K562 (cell line): ENCODE data around the gene ZNF750. TPM values are rescaled to one million over a fixed set of nuclear protein-coding genes. Genes with fewer than 3 reads are reported as not detected.
A peak's percentile ranks its signal among the peaks of the same experiment; 100 is the strongest.

ENCODE experiments used
- AFF1 ChIP-seq, 2 experiments: fragments of 450-650 bp; IDR thresholded peaks; 2 replicates each; pipeline ENCODE4 v1.6.1; 2018; ENCODE audit warnings: mild to moderate bottlenecking in 2 of 2, low read depth in 1 of 2; ENCODE audit not compliant: partially characterized antibody in 2 of 2
- E4F1 ChIP-seq: fragments of 250-450 bp; sonication (Bioruptor Pico); IDR thresholded peaks from 2 replicates; pipeline ENCODE4 v1.5.0; 2021; ENCODE audit warnings: mild to moderate bottlenecking, borderline replicate concordance
- FOXJ3 ChIP-seq: sonication (generic); formaldehyde crosslinking; IDR thresholded peaks from 2 replicates; pipeline ENCODE4 v1.4.0; 2020; ENCODE audit warnings: mild to moderate bottlenecking, missing genetic modification reagents
- HBP1 ChIP-seq: fragments of 450-650 bp; formaldehyde crosslinking; IDR thresholded peaks from 2 replicates; pipeline ENCODE4 v1.4.0; 2022; ENCODE audit warnings: missing genetic modification characterization
- HDGF ChIP-seq: fragments of 450-650 bp; IDR thresholded peaks from 2 replicates; pipeline ENCODE4 v1.6.1; 2016
- HMG20B ChIP-seq: fragments of 250-450 bp; sonication (Bioruptor Pico); IDR thresholded peaks from 2 replicates; pipeline ENCODE4 v1.5.0; 2021; ENCODE audit warnings: mild to moderate bottlenecking
- IRF2 ChIP-seq: sonication (generic); formaldehyde crosslinking; IDR thresholded peaks from 2 replicates; pipeline ENCODE4 v1.8.1; 2022; ENCODE audit warnings: mild to moderate bottlenecking, missing genetic modification reagents
- LARP7 ChIP-seq: fragments of 450-650 bp; IDR thresholded peaks from 2 replicates; pipeline ENCODE4 v1.6.1; 2016
- NONO ChIP-seq, 2 experiments: fragments of 200-400 bp in 1 of 2; fragments of 450-650 bp in 1 of 2; formaldehyde crosslinking in 1 of 2; IDR thresholded peaks; 2 replicates each; pipeline ENCODE4 v1.6.1; 2017; ENCODE audit warnings: low read depth in 2 of 2, mild to moderate bottlenecking in 2 of 2, moderate library complexity in 2 of 2, low read length in 1 of 2
- NR3C1 ChIP-seq: sonication (generic); formaldehyde crosslinking; IDR thresholded peaks from 2 replicates; pipeline ENCODE4 v1.8.1; 2022; ENCODE audit warnings: missing genetic modification reagents
- NUFIP1 ChIP-seq: fragments of 450-650 bp; IDR thresholded peaks from 2 replicates; pipeline ENCODE4 v1.6.1; 2018; ENCODE audit not compliant: partially characterized antibody
- POLR2B ChIP-seq: fragments of 450-650 bp; IDR thresholded peaks from 2 replicates; pipeline ENCODE4 v1.6.1; 2018; ENCODE audit warnings: low read depth; ENCODE audit not compliant: partially characterized antibody
- PRDM10 ChIP-seq: fragments of 450-650 bp; IDR thresholded peaks from 2 replicates; pipeline ENCODE4 v1.6.1; 2018; ENCODE audit not compliant: partially characterized antibody
- PYGO2 ChIP-seq: fragments of 450-650 bp; IDR thresholded peaks from 2 replicates; pipeline ENCODE4 v1.6.1; 2016; ENCODE audit warnings: mild to moderate bottlenecking, missing genetic modification characterization, moderate library complexity, missing compliant biosample characterization
- TCF3 ChIP-seq: sonication (generic); formaldehyde crosslinking; IDR thresholded peaks from 2 replicates; pipeline ENCODE4 v1.4.0; 2020; ENCODE audit warnings: mild to moderate bottlenecking, missing genetic modification reagents
- ZC3H8 ChIP-seq: fragments of 450-650 bp; IDR thresholded peaks from 2 replicates; pipeline ENCODE4 v1.6.1; 2017
- ZFP30 ChIP-seq: fragments of 250-450 bp; sonication (Bioruptor Pico); IDR thresholded peaks from 2 replicates; pipeline ENCODE4 v1.8.0; 2022; ENCODE audit warnings: moderate library complexity, mild to moderate bottlenecking, inconsistent platforms, borderline replicate concordance
- ZNF263 ChIP-seq: sonication (generic); formaldehyde crosslinking; IDR thresholded peaks from 2 replicates; pipeline ENCODE4 v1.8.0; 2022; ENCODE audit warnings: mild to moderate bottlenecking, missing genetic modification reagents, borderline replicate concordance
- ZNF695 ChIP-seq: fragments of 450-650 bp; formaldehyde crosslinking; IDR thresholded peaks from 2 replicates; pipeline ENCODE4 v1.4.0; 2020; ENCODE audit warnings: mild to moderate bottlenecking, moderate library complexity
- polyA plus RNA-seq, 8 experiments: library from polyadenylated mRNA; depleted of rRNA in 4 of 8; stranded (reverse) in 5 of 8; unstranded in 3 of 8; fragments of >200 nt; fragmentation: Nextera tagmentation in 2 of 8; fragmentation: Illumina TruSeq in 1 of 8; extraction: Ambion mirVana in 2 of 8; extraction: Trizol in 1 of 8; gene quantifications; 2 replicates each; pipeline versions ENCODE4 v1.2.1 to v1.2.3, GENCODE V29; 2011 to 2014; ENCODE audit warnings: inconsistent platforms in 1 of 8, missing spikeins in 1 of 8
- total RNA-seq, 7 experiments: library from RNA; depleted of rRNA in 6 of 7; stranded (reverse); fragments of >200 nt in 6 of 7; fragmentation: Illumina TruSeq in 2 of 7; extraction: Trizol in 2 of 7; gene quantifications; 2 replicates each; pipeline versions ENCODE4 v1.2.1 to v1.2.3, GENCODE V29; 2011 to 2021; ENCODE audit warnings: low replicate concordance in 1 of 7

Gene ZNF750
- total and polyA plus RNA-seq, 9 of the 15 experiments (the other 6 are each of a cell fraction or from before 2014, with no cell fraction given), result not detected

- TF ChIP-seq ZNF695 (CRISPR knock-in tag) (no peak), LARP7 (no peak), HBP1 (CRISPR knock-in tag) (no peak), TCF3 (CRISPR knock-in tag) (peak; percentile 83), NONO (IDR thresholded peaks at IDR 0.05; ENCODE audit: low read depth in 2 of 2, low read length in 1 of 2) (no peak), POLR2B (no peak), PRDM10 (no peak), HDGF (0 out of 2 replicates have a peak, but pooled peaks have one; percentile 36), NUFIP1 (no peak), E4F1 (CRISPR knock-in tag) (no peak), FOXJ3 (CRISPR knock-in tag) (no peak), PYGO2 (tag) (no peak), IRF2 (CRISPR knock-in tag) (no peak), AFF1 (IDR thresholded peaks at IDR 0.05; ENCODE audit: low read depth in 1 of 2, partially characterized antibody in 2 of 2) (peak in 1 of 2 experiments; percentile 31), ZC3H8 (no peak), ZNF263 (CRISPR knock-in tag) (peak; percentile 95), HMG20B (CRISPR knock-in tag) (no peak), ZFP30 (CRISPR knock-in tag) (no peak), NR3C1 (CRISPR knock-in tag) (no peak)
Observed at GRCh38 chr17:82868715-82869131, 28.9 kb upstream of the ZNF750 start (continued).
